HG03103 (cell line): ENCODE data around the gene CREBBP.

ENCODE experiments used
- ATAC-seq: cut with Tn5 transposase; IDR thresholded peaks from one replicate; pipeline ENCODE4 v1.9.1; 2021; ENCODE audit warnings: low read depth; ENCODE audit not compliant: unreplicated experiment

Gene CREBBP

DNA sequence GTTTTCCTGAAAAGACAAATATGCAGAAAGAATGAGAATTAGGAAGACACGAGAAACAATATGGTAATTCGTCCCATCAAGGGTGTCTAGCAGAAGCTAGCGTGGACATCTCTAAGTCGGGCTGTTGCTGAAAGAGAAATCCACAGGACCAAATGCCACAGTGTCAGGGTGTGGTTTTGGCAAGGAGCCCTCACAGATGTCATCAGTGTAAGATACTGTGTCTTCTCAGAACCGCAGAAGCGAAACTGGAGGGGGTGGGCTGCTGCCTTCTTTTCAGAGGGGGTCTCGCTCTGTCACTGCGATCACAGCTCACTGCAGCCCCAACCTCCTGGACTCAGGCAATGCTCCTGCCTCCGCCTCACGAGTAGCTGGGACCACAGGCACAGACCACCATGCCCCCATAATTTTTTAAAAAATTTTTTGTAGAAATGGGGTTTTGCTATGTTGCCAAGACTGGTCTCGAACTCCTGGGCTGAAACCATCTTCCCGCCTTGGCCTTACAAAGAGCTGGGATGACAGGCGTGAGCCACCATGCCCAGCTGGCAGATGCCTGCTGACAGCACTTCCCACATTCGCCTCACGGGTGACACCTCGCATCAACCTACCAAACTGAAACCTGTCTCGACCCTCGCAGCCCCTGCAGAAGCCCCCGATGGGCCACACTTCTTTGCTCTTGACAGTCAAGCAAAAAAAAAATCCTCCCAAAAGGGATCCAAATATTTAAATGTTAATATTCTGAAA lies 189.4 kb downstream of the CREBBP start:
- no peak for ATAC-seq

- ATAC-seq, result no peak
Measured at GRCh38 chr16:3690470-3690928, 190.0 kb downstream of the CREBBP start.

DNA sequence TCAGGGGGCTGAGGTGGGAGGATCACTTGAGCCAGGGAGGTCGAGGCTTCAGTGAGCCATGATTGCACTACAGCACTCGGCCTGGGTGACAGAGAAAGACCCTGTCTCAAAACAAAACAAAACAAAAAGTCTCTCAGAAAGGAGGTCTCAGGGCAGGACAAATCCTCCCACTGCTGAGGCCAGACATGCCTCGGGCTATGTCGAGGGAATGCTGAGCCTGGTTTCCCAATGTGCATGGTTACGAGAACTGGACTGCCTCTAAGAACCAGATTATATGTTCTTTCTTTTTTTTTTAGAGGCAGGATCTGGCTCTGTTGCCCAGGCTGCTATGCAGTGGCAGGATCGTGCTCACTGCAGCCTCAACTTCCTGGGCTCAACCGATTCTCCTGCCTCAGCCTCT lies 190.8 kb downstream of the CREBBP start:
- ATAC-seq, result no peak

DNA sequence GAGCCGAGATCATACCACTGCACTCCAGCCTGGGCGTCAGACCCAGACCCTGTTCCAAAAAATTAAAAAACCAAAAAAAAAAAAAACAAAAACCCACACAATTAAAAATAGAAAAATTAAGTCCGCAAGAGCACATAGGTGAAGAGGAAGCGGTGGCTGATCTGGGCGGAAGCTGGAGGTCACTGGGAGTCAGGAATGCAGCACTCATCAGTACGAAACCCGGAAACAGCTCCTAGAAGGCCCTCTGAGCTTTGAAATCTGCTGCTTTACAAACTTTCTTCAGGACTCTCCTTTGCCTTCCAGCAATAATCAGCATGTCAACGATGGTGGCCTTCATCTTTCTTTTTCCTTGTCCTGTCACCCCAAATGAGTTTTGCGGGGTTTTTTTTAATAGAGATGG lies 192.7 kb downstream of the CREBBP start:
- no peak for ATAC-seq

DNA sequence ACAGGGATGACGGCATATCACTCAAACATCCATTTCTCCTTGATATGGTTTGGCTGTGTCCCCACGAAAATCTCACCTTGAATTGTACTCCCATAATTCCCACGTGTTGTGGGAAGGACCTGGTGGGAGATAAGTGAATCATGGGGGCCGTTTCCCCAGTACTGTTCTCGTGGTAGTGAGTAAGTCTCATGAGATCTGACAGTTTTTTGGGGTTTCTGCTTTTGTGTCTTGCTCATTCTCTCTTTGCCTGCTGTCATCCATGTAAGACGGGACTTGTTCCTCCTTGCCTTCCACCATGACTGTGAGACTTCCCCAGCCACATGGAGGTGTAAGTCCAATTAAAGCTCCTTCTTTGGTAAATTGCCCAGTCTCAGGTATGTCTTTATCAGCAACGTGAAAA lies 193.5 kb downstream of the CREBBP start:
- no peak for ATAC-seq

- ATAC-seq, result no peak
Measured at GRCh38 chr16:3681206-3681605, 199.3 kb downstream of the CREBBP start.

DNA sequence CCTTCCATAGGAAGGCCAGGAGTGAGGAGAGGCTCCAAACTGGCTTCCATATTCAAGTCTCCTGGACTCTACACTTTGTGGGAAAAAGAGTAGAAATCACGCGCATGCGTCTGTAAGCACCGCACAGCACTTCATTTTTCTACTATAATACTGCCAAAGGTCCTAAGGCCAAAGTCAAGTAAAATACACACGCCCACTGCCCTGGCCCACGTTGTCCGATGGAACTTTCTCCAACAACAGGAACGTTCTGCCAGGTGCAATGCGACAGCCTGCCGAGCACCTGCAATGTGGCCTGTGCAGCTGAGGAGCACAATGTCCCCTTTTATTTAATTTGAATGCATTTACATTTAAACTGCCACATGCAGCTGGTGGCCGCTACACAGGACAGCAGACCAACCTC lies 202.5 kb downstream of the CREBBP start:
- ATAC-seq, result no peak

- ATAC-seq, result no peak
Measured at GRCh38 chr16:3675601-3676130, 204.8 kb downstream of the CREBBP start.
